HepG2 (cell line): ENCODE data around the gene UNKL.

Experiments
- AFF4 ChIP-seq: sonication (generic); formaldehyde crosslinking; IDR thresholded peaks from 2 replicates; pipeline ENCODE4 v1.4.0; 2020; ENCODE audit warnings: missing genetic modification reagents
- CTCF ChIP-seq: sonication (generic); formaldehyde crosslinking; IDR thresholded peaks from 2 replicates; pipeline ENCODE4 v1.5.0; 2020; ENCODE audit warnings: mild to moderate bottlenecking, missing genetic modification reagents, moderate library complexity
- HHEX ChIP-seq: IDR thresholded peaks from 2 replicates; pipeline ENCODE4 v1.6.1; 2016; ENCODE audit warnings: control low read depth
- SKIL ChIP-seq: sonication (generic); formaldehyde crosslinking; IDR thresholded peaks from 2 replicates; pipeline ENCODE4 v1.8.0; 2022; ENCODE audit warnings: missing genetic modification reagents, mild to moderate bottlenecking, moderate library complexity, borderline replicate concordance
- ZBTB39 ChIP-seq: sonication (generic); formaldehyde crosslinking; IDR thresholded peaks from 2 replicates; pipeline ENCODE4 v1.5.0; 2020; ENCODE audit warnings: missing genetic modification reagents

DNA sequence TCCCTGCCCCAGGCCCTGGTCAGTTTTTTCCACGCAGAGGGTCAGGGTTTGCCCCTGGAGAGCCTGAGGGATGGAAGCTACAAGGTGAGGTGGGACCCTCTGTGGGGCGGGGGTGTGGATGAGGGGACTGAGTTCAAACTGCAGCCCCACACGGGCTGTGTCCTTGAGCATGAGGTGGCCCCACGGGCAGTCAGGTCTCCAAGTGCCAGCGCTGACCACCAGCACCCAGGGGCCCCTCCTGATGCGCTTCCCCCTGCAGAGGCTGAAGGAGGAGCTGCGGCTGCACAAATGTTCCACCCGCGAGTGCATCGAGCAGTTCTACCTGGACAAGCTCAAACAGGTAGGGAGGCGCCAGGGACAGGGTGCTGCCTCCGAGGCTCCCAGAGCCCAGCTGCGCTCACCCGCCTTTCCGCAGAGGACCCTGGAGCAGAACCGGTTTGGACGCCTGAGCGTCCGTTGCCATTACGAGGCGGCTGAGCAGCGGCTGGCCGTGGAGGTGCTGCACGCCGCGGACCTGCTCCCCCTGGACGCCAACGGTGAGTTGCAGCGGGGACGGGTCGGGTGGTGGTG lies 67.1 kb downstream of the UNKL start:
- TF ChIP-seq SKIL (no peak), ZBTB39 (no peak), HHEX (no peak), CTCF (CRISPR knock-in tag) (no peak), AFF4 (CRISPR knock-in tag) (no peak)
